OCI-LY1 (cell line): ENCODE results near the gene PDF.

Experiments
- H2AFZ ChIP-seq: fragments of 200-600 bp; sonication (generic), shearing (Covaris generic); 2 replicates; pipeline ENCODE4 v1.6.0; 2014; ENCODE audit warnings: antibody characterized with exemption, mild to moderate bottlenecking, low read length
- H3F3A ChIP-seq: fragments of 200-600 bp; sonication (generic), shearing (Covaris generic); 2 replicates; pipeline ENCODE4 v1.6.0; 2014; ENCODE audit warnings: mild to moderate bottlenecking, antibody characterized with exemption, low read length, moderate library complexity; ENCODE audit not compliant: insufficient read depth
- H3K27ac ChIP-seq: fragments of 200-600 bp; sonication (generic); 2 replicates; pipeline ENCODE4 v1.5.1; 2014; ENCODE audit warnings: low read length, mixed run types, mild to moderate bottlenecking, low read depth; ENCODE audit not compliant: poor library complexity, severe bottlenecking
- H3K27me3 ChIP-seq: fragments of 200-600 bp; sonication (generic); 2 replicates; pipeline ENCODE4 v1.6.0; 2014; ENCODE audit warnings: antibody characterized with exemption, mild to moderate bottlenecking, low read length, moderate library complexity; ENCODE audit not compliant: insufficient read depth
- H3K36me3 ChIP-seq: fragments of 200-600 bp; sonication (generic); 2 replicates; pipeline ENCODE4 v1.6.1; 2014; ENCODE audit warnings: mild to moderate bottlenecking, antibody characterized with exemption, low read length, moderate library complexity, mixed read lengths; ENCODE audit not compliant: insufficient read depth
- H3K4me1 ChIP-seq: fragments of 200-600 bp; sonication (generic); 2 replicates; pipeline ENCODE4 v1.5.1; 2014; ENCODE audit warnings: mild to moderate bottlenecking, low read length, moderate library complexity; ENCODE audit not compliant: insufficient read depth, severe bottlenecking
- H3K4me2 ChIP-seq: fragments of 200-600 bp; sonication (generic), shearing (Covaris generic); 2 replicates; pipeline ENCODE4 v1.6.1; 2014; ENCODE audit warnings: low read length
- H3K4me3 ChIP-seq: fragments of 200-600 bp; sonication (generic); 2 replicates; pipeline ENCODE4 v1.5.1; 2014; ENCODE audit warnings: low read length, low read depth, mild to moderate bottlenecking, mixed read lengths; ENCODE audit not compliant: poor library complexity, severe bottlenecking
- H3K79me2 ChIP-seq: fragments of 200-600 bp; shearing (Covaris generic); 2 replicates; pipeline ENCODE4 v1.6.1; 2016; ENCODE audit warnings: mixed run types, low read length, mixed read lengths; ENCODE audit not compliant: insufficient read depth
- H3K9ac ChIP-seq: fragments of 200-600 bp; sonication (generic), shearing (Covaris generic); 2 replicates; pipeline ENCODE4 v1.6.1; 2014; ENCODE audit warnings: mild to moderate bottlenecking, low read length, mixed read lengths
- H3K9me2 ChIP-seq: fragments of 200-600 bp; sonication (generic), shearing (Covaris generic); 2 replicates; pipeline ENCODE4 v1.6.1; 2014; ENCODE audit warnings: low read depth, mild to moderate bottlenecking, low read length, mixed read lengths
- H3K9me3 ChIP-seq: fragments of 200-600 bp; shearing (Covaris generic); 2 replicates; pipeline ENCODE4 v1.6.1; 2014; ENCODE audit warnings: low read length, mixed read lengths
- H4K20me1 ChIP-seq: fragments of 200-600 bp; sonication (generic), shearing (Covaris generic); 2 replicates; pipeline ENCODE4 v1.6.0; 2016; ENCODE audit warnings: mild to moderate bottlenecking, low read length; ENCODE audit not compliant: insufficient read depth
- EZH2 ChIP-seq: fragments of 200-600 bp; sonication (generic), shearing (Covaris generic); IDR thresholded peaks from 2 replicates; pipeline ENCODE4 v1.8.0; 2017; ENCODE audit warnings: borderline replicate concordance, mixed run types, mild to moderate bottlenecking, antibody characterized with exemption, low read length, moderate library complexity, mixed read lengths
- TF ChIP-seq, protein P1 (sequence below): fragments of 200-600 bp; sonication (generic), shearing (Covaris generic); IDR thresholded peaks from 2 replicates; pipeline ENCODE4 v1.5.1; 2017; ENCODE audit warnings: mild to moderate bottlenecking, antibody characterized with exemption, low read length, moderate library complexity, mixed read lengths

The PDF gene

DNA sequence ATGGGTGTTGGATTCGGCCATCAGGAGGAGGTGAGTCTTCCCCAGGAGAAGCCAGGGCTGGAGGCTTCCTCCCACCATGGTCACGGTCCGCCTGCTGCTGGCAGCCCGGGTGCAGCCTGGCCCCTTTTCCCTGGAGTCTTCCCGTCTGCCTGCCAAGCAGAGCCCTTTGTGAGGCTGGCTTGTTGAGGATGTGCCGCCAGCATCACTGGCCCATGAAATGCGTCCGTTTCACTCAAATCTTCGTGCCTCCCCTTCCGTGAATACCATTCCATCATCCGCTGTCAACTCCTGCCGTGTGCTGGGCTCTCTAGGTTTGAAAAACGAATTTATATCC lies 9.7 kb downstream of the PDF start:
- Histone ChIP-seq H3K27me3 (no peaks in the 10 kb centered on the region), H3K79me2 (peaks cover 8% of the 10 kb centered on the region), H3K36me3 (peaks cover 95% of the 10 kb centered on the region), H3F3A (no peaks in the 10 kb centered on the region), H3K4me3 (no peak overlapping the region), H4K20me1 (no peaks in the 10 kb centered on the region), H3K9me2 (no peaks in the 10 kb centered on the region), H3K9me3 (no peaks in the 10 kb centered on the region), H3K27ac (no peak overlapping the region), H3K4me1 (peaks cover under 1% of the 10 kb centered on the region), H3K9ac (no peak overlapping the region), H2AFZ (no peak overlapping the region), H3K4me2 (no peak overlapping the region)
- TF ChIP-seq EZH2: no peak
- TF ChIP-seq, protein P1, sequence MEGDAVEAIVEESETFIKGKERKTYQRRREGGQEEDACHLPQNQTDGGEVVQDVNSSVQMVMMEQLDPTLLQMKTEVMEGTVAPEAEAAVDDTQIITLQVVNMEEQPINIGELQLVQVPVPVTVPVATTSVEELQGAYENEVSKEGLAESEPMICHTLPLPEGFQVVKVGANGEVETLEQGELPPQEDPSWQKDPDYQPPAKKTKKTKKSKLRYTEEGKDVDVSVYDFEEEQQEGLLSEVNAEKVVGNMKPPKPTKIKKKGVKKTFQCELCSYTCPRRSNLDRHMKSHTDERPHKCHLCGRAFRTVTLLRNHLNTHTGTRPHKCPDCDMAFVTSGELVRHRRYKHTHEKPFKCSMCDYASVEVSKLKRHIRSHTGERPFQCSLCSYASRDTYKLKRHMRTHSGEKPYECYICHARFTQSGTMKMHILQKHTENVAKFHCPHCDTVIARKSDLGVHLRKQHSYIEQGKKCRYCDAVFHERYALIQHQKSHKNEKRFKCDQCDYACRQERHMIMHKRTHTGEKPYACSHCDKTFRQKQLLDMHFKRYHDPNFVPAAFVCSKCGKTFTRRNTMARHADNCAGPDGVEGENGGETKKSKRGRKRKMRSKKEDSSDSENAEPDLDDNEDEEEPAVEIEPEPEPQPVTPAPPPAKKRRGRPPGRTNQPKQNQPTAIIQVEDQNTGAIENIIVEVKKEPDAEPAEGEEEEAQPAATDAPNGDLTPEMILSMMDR: no peak

DNA sequence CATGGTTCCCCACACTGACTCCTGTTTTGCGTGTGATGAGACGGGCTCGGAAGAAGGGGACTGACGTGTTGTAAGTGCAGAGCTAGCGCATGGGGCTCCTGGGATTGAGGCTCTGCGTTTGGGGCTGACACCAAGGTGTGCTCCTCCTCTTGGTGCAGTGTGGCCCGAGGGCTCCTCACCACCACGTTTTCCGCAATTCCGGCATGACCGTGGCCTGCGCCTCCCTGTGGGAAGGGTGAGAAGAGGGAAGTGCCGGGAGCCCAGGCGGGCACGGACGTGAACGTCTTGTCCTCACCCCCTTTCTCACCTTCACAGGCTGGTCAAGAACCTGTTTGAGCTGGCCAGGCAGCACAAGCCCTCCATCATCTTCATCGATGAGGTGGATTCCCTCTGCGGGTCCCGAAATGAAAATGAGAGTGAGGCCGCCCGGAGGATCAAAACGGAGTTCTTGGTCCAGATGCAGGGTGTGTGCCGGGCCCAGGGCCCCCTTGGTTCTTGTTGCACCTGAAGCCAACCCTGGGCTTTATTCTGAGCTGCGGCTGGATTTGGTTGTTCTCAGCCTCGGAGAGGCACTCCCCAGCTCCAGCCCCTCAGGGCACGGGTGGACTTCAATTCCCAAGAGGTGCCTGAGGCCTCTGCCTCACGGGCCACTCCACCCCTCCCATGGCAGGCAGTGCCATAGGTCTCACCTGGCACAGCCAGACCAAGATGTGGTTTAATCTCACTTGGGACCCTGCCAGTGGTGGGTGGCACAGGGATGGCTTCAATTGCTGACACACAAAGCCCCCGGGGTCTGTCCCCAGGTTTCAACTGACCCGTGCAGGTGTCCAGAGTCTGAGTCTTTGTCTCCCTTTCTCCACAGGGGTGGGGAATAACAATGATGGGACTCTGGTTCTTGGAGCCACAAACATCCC lies 10.3 kb downstream of the PDF start:
- Histone ChIP-seq H3K9ac (no peak overlapping the region), H3K4me1 (no peaks in the 10 kb centered on the region), H3F3A (no peaks in the 10 kb centered on the region), H3K27me3 (no peaks in the 10 kb centered on the region), H3K27ac (no peak overlapping the region), H3K4me3 (no peak overlapping the region), H3K9me3 (no peaks in the 10 kb centered on the region), H3K36me3 (peaks cover 94% of the 10 kb centered on the region), H3K4me2 (no peak overlapping the region), H3K9me2 (no peaks in the 10 kb centered on the region), H2AFZ (no peak overlapping the region), H3K79me2 (peaks cover 6% of the 10 kb centered on the region), H4K20me1 (no peaks in the 10 kb centered on the region)
- no peak for TF ChIP-seq EZH2
- TF ChIP-seq, protein P1: no peak

DNA sequence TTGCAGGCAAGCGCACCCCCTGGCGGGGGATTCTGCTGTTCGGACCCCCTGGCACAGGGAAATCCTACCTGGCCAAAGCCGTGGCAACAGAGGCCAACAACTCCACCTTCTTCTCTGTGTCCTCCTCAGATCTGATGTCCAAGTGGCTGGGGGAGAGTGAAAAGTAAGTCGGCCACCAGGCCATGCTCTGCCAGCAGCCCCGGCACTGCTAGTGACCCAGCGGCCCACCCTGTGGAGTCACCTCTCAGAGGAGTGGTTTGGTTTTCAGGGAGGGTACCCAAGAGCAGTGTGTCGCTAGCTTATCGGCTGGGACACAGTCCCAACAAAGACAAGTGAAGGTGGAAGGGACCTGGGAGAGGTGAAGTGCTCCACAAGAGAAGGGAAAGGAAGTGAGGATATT lies 11.0 kb downstream of the PDF start:
- Histone ChIP-seq H4K20me1 (no peaks in the 10 kb centered on the region), H3K27ac (no peak overlapping the region), H3K4me3 (no peak overlapping the region), H3K4me1 (no peaks in the 10 kb centered on the region), H3K9ac (no peak overlapping the region), H3K4me2 (no peak overlapping the region), H3F3A (no peaks in the 10 kb centered on the region), H2AFZ (no peak overlapping the region), H3K79me2 (no peaks in the 10 kb centered on the region), H3K27me3 (no peaks in the 10 kb centered on the region), H3K9me2 (no peaks in the 10 kb centered on the region), H3K9me3 (no peaks in the 10 kb centered on the region), H3K36me3 (peaks cover 91% of the 10 kb centered on the region)
- no peak for TF ChIP-seq EZH2
- TF ChIP-seq, protein P1: no peak
